Measurements from ENCODE around the gene EML4. TPM values are rescaled to one million over a fixed set of nuclear protein-coding genes. Genes with fewer than 3 reads are reported as not detected.

The EML4 gene
- total RNA-seq, 1 donor from 2014 or later: 33.7 TPM

- no peak overlapping the region for H3K4me3 ChIP-seq (ENCODE audit: low read depth, low read length)
- no peak for TF ChIP-seq CTCF (conservative IDR thresholded peaks at IDR 0.05; ENCODE audit: low read depth, low read length)
- DNase-seq (ENCODE audit: low read depth): no peak
These were observed 148.3 kb downstream of the EML4 start for GRCh38 chr2:42317486-42317885.

- TF ChIP-seq CTCF (conservative IDR thresholded peaks at IDR 0.05; ENCODE audit: low read depth, low read length): no peak
- DNase-seq (ENCODE audit: low read depth): no peak
- H3K4me3 ChIP-seq (ENCODE audit: low read depth, low read length): no peak overlapping the region
These were observed 148.8 kb downstream of the EML4 start for GRCh38 chr2:42317945-42318344.

- no peak overlapping the region for H3K4me3 ChIP-seq (ENCODE audit: low read depth, low read length)
- DNase-seq (ENCODE audit: low read depth): no peak
- no peak for TF ChIP-seq CTCF (conservative IDR thresholded peaks at IDR 0.05; ENCODE audit: low read depth, low read length)
These were observed 150.1 kb downstream of the EML4 start for GRCh38 chr2:42319265-42319664.

GRCh38 chr2:42321452-42322064 is 152.4 kb downstream of the EML4 start:
- no peak for TF ChIP-seq CTCF (conservative IDR thresholded peaks at IDR 0.05; ENCODE audit: low read depth, low read length)
- H3K4me3 ChIP-seq (ENCODE audit: low read depth, low read length): no peak overlapping the region
- no peak for DNase-seq (ENCODE audit: low read depth)

- no peak for TF ChIP-seq CTCF (conservative IDR thresholded peaks at IDR 0.05; ENCODE audit: low read depth, low read length)
- no peak for DNase-seq (ENCODE audit: low read depth)
These were observed 155.1 kb downstream of the EML4 start for GRCh38 chr2:42324244-42324643.

GRCh38 chr2:42324949-42325348 is 155.8 kb downstream of the EML4 start:
- DNase-seq (ENCODE audit: low read depth): no peak
- no peak for TF ChIP-seq CTCF (conservative IDR thresholded peaks at IDR 0.05; ENCODE audit: low read depth, low read length)

More at GRCh38 chr2:42324244-42324643, 155.1 kb downstream of the EML4 start:
- no peak overlapping the region for H3K4me3 ChIP-seq (ENCODE audit: low read depth, low read length)

GRCh38 chr2:42325609-42326008 is 156.5 kb downstream of the EML4 start:
- DNase-seq (ENCODE audit: low read depth): no peak
- no peak overlapping the region for H3K4me3 ChIP-seq (ENCODE audit: low read depth, low read length)
- TF ChIP-seq CTCF (conservative IDR thresholded peaks at IDR 0.05; ENCODE audit: low read depth, low read length): no peak

More at GRCh38 chr2:42324949-42325348, 155.8 kb downstream of the EML4 start:
- H3K4me3 ChIP-seq (ENCODE audit: low read depth, low read length): no peak overlapping the region
